ENCODE measurements around the gene AHDC1. TPM values are rescaled to one million over a fixed set of nuclear protein-coding genes. Genes with fewer than 3 reads are reported as not detected.
A peak's percentile ranks its signal among the peaks of the same experiment; 100 is the strongest.

AHDC1 gene
- total RNA-seq, 1 donor from 2014 or later = 205 TPM

DNA sequence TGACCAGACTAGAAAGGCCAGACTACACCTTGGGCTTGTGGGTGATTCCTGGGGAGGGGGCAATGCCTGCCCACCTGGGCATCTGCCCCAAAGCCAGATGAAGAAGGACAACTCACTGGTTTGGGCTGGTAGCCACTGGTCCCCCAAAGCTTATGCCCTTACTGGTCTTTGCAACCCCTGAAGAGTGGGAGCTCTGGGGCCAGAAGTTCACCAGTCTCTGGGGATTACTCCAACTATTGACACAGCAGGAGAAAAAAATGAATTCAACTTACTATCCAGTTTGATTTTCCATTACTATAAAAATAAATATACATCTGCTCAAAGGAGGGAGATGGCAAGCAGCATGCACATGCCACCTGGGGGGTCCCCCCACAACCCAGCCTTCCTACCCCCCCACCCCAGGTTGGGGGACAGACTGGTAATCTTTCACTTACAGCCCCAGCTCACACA, 2.6 kb downstream of the AHDC1 start:
- Histone ChIP-seq H3K27ac (peak overlapping the region; percentile 89 to 91), H3K4me3 (peak overlapping the region; percentile 74 to 91), H3K27me3 (no peaks in the 10 kb centered on the region), H3K9me3 (no peaks in the 10 kb centered on the region), H3K36me3 (no peaks in the 10 kb centered on the region), H3K4me1 (peaks cover 38 to 57% of the 10 kb centered on the region in 2 donors)
- TF ChIP-seq, protein P1, sequence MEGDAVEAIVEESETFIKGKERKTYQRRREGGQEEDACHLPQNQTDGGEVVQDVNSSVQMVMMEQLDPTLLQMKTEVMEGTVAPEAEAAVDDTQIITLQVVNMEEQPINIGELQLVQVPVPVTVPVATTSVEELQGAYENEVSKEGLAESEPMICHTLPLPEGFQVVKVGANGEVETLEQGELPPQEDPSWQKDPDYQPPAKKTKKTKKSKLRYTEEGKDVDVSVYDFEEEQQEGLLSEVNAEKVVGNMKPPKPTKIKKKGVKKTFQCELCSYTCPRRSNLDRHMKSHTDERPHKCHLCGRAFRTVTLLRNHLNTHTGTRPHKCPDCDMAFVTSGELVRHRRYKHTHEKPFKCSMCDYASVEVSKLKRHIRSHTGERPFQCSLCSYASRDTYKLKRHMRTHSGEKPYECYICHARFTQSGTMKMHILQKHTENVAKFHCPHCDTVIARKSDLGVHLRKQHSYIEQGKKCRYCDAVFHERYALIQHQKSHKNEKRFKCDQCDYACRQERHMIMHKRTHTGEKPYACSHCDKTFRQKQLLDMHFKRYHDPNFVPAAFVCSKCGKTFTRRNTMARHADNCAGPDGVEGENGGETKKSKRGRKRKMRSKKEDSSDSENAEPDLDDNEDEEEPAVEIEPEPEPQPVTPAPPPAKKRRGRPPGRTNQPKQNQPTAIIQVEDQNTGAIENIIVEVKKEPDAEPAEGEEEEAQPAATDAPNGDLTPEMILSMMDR (IDR thresholded peaks at IDR 0.05) = no peak
- intact Hi-C loops (cut with DNase I) = loop anchor here (5.0 kb wide), 1 partner anchor 184 kb away; no protein-coding TSS in a partner anchor
- no peak for DNase-seq (ENCODE audit: low spot score in 2 of 2)

DNA sequence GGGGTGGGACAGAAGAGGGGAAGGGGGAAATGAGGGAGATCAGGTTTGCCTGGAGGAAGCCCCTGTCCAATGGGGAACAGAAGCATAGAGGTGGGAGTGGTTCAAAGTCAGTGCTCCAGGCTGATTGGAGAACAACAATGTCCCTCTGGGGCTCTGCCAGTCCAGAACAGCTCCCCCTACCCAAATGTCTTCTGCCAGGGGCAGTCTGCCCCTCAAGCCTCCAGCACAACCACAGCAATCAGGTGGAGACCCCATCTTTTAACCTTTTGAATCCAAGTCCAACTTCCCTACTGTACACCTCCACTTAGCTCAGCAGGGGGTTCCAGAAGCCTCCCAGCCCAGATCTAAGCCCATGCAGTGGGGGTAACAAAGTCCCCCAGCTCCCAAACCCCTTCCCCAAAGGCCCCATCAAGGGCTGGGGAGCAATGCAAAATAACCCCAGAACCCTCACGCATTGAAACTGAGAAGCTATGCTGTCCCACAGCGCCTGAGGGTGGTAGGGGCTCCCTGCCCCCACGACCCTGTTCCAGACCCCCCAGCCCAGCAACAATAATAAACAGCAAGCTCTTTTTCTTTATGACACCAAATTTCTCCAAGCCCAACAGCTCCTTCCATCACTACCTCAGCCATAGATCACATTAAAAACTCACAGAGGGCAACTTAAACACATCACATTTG, 3.3 kb downstream of the AHDC1 start:
- DNase-seq (ENCODE audit: low spot score in 2 of 2) = no peak
- peaks cover 41 to 60% of the 10 kb centered on the region in 2 donors for H3K4me1 ChIP-seq
- H3K4me3 ChIP-seq = peak overlapping the region in 1 of 2 donors; percentile 74
- H3K9me3 ChIP-seq = no peaks in the 10 kb centered on the region
- peak overlapping the region; percentile 89 to 91 for H3K27ac ChIP-seq
- intact Hi-C loops (cut with DNase I) = loop anchor here (5.0 kb wide), 1 partner anchor 183 kb away; no protein-coding TSS in a partner anchor
- TF ChIP-seq, protein P1 (IDR thresholded peaks at IDR 0.05) = peak in 1 of 3 experiments; percentile 17
- no peaks in the 10 kb centered on the region for H3K36me3 ChIP-seq
- no peaks in the 10 kb centered on the region for H3K27me3 ChIP-seq

DNA sequence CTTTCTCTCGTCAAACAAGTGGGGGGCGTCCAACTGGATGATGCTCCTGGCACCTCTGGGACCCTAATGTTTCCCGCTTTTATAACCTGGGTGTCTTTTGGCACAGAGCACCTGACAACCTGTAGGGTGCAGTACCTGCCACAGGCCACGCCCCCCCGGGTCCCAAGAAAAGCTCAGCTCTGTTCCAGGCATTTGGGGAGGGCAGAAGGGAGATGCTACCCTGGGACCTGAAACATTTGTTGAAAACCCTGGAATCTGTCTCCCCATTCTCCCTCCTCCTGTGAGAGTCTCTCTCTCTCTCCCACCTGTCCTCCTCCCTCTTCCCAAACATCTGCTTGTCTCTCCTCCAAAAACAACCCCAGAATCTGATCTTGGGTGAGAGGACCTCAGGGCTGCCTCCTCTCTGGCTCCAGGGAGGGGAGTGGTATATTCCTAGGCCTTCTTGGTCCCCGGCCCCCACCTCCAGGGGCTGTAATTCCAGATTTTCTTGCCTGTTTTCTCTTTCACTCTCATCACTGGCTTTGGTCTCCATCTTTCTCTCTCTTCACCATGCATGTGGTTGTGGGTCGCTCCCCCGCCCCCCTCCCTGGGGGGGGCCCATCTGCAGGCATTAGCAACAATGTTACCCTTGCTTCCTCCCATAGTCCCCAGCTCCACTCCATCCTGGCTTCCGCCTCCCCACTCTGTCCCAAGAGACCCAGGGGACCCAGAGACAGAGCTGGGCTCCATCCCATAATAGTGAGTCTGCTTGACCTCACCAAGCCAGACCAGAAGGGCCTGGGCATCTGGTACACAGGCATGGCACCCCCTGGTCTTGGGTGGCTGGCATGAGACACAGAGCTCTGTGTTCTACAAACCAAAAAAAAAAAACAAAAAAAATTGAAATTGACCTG, 4.1 kb downstream of the AHDC1 start:
- TF ChIP-seq, protein P1 (IDR thresholded peaks at IDR 0.05) = no peak
- Histone ChIP-seq H3K27ac (peak overlapping the region; percentile 89 to 91), H3K4me3 (peak overlapping the region; percentile 24 to 74), H3K4me1 (peaks cover 47 to 67% of the 10 kb centered on the region in 2 donors), H3K36me3 (no peaks in the 10 kb centered on the region), H3K9me3 (no peaks in the 10 kb centered on the region), H3K27me3 (no peaks in the 10 kb centered on the region)
- DNase-seq (ENCODE audit: low spot score in 2 of 2) = no peak
- intact Hi-C loops (cut with DNase I) = loop anchor here (1.0 to 5.0 kb wide), 3 partner anchors 23 to 183 kb away; no protein-coding TSS in a partner anchor

DNA sequence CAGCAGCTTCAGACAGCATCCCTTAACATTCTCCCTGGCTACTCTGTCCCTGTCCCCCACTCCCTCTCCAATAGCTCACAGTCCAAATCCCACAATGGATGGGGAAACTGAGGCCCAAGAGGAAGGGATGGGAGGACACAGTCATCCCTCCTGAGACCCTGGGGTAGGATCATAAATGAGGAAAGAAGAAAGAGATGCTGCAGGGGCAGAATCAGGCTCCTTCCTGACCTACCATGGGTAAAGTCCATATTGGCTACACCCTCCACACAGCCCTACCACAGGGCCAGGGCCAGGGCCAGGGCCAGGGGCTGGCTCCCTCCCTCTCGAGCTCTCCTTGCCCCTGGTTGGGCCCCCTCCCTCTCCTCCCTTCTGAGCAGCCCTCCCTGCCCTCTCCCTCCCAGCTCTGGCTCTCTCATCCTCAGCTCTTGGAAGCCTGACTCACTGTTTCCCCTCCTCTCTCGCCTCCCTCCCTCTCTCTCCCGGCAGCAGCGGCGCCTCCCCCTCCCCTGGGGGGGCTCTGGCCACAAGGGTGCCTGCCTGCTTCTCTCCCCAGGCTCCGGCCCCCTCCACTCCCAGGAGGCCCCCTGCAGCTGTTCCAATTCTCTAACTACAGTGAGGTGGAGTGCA, 4.9 kb downstream of the AHDC1 start:
- no peaks in the 10 kb centered on the region for H3K36me3 ChIP-seq
- H3K4me1 ChIP-seq = peaks cover 50 to 76% of the 10 kb centered on the region in 2 donors
- TF ChIP-seq, protein P1 (IDR thresholded peaks at IDR 0.05) = no peak
- H3K27ac ChIP-seq = peak overlapping the region; percentile 89 to 91
- peak overlapping the region in 1 of 2 donors; percentile 74 for H3K4me3 ChIP-seq
- intact Hi-C loops (cut with DNase I) = loop anchor here (1.0 to 2.0 kb wide), 2 partner anchors 22 to 42 kb away; no protein-coding TSS in a partner anchor
- H3K27me3 ChIP-seq = no peaks in the 10 kb centered on the region
- peak; percentile 56 to 94 for DNase-seq (ENCODE audit: low spot score in 2 of 2)
- no peaks in the 10 kb centered on the region for H3K9me3 ChIP-seq

DNA sequence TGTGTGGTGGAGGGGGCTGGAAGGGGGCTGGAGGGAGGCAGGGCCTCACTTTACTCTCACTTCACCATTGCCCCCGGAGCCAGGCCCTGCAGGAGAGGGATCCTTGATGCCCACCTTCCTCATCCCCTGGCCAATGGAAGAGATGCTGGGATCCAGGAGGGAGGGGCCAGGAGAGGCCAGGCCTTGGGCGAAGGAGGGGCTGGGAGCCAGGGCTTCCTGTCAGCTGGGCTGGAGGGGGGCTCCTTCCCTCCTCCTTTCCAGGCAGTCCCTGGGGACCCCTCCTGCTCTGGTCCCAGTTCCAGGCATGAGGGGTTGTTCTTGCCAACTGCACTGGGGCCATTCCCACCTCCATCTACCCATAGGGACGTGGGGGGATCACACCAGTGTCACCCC, 5.7 kb downstream of the AHDC1 start:
- Histone ChIP-seq H3K4me3 (peak overlapping the region in 1 of 2 donors; percentile 74), H3K36me3 (no peaks in the 10 kb centered on the region), H3K27ac (peak overlapping the region; percentile 89 to 91), H3K4me1 (peaks cover 50 to 83% of the 10 kb centered on the region in 2 donors), H3K27me3 (no peaks in the 10 kb centered on the region), H3K9me3 (no peaks in the 10 kb centered on the region)
- intact Hi-C loops (cut with DNase I) = loop anchor here (2.0 kb wide), 1 partner anchor 21 kb away; no protein-coding TSS in a partner anchor
- DNase-seq (ENCODE audit: low spot score in 2 of 2) = peak in 1 of 2 donors; percentile 87
- TF ChIP-seq, protein P1 (IDR thresholded peaks at IDR 0.05) = no peak
